Measurements from ENCODE around the gene SEMA6B. TPM values are rescaled to one million over a fixed set of nuclear protein-coding genes. Genes with fewer than 3 reads are reported as not detected.

SEMA6B gene
- total RNA-seq, 1 experiment from 2014 or later, result 5.7 TPM

DNA sequence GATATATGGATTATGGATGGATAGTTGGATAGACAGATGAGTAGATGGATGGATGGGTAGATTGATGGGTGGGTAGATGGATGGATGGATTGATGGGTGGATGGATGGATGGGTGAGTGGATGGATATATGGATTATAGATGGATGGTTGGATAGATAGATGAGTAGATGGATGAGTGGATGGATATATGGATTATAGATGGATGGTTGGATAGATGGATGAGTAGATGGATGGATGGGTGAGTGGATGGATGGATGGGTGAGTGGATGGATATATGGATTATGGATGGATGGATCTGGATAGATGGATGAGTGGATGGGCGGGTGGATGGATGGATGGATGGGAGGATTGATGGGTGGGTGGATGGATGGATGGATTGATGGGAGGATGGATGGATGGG, 43.4 kb upstream of the SEMA6B start:
- intact Hi-C loops (cut with micrococcal nuclease; ENCODE audit: unreplicated experiment), result no loop called here
- Histone ChIP-seq H3K9me3 (ENCODE audit: control insufficient read depth, insufficient read depth, low read depth, low read length) (no peaks in the 10 kb centered on the region), H3K27ac (ENCODE audit: low read length) (no peak overlapping the region), H3K27me3 (ENCODE audit: control insufficient read depth, insufficient read depth, low read length) (no peaks in the 10 kb centered on the region), H3K36me3 (ENCODE audit: control insufficient read depth, insufficient read depth, low read length) (no peaks in the 10 kb centered on the region), H3K4me3 (ENCODE audit: low read depth in 2 of 2, low read length in 2 of 2) (no peak overlapping the region), H3K4me1 (ENCODE audit: control insufficient read depth, insufficient read depth, low read length) (no peaks in the 10 kb centered on the region)
- CTCF ChIA-PET, result no interaction called here
- POLR2A ChIA-PET, result no interaction called here
- in situ Hi-C loops (cut with HindIII; ENCODE audit: low pct_unique_long_range_greater_than_20kb, low sequenced_read_pairs), result no loop called here
- no peak for TF ChIP-seq SIN3A (IDR thresholded peaks at IDR 0.05; ENCODE audit: borderline replicate concordance, insufficient read depth, low read depth, low read length)
- TF ChIP-seq TCF7L2 (IDR thresholded peaks at IDR 0.05; ENCODE audit: low read depth, low read length), result no peak
- TF ChIP-seq POLR2AphosphoS5 (IDR thresholded peaks at IDR 0.05; ENCODE audit: low read depth, low read length), result no peak
- TF ChIP-seq, protein P1, sequence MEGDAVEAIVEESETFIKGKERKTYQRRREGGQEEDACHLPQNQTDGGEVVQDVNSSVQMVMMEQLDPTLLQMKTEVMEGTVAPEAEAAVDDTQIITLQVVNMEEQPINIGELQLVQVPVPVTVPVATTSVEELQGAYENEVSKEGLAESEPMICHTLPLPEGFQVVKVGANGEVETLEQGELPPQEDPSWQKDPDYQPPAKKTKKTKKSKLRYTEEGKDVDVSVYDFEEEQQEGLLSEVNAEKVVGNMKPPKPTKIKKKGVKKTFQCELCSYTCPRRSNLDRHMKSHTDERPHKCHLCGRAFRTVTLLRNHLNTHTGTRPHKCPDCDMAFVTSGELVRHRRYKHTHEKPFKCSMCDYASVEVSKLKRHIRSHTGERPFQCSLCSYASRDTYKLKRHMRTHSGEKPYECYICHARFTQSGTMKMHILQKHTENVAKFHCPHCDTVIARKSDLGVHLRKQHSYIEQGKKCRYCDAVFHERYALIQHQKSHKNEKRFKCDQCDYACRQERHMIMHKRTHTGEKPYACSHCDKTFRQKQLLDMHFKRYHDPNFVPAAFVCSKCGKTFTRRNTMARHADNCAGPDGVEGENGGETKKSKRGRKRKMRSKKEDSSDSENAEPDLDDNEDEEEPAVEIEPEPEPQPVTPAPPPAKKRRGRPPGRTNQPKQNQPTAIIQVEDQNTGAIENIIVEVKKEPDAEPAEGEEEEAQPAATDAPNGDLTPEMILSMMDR (IDR thresholded peaks at IDR 0.05), result no peak
- TF ChIP-seq, protein P2, sequence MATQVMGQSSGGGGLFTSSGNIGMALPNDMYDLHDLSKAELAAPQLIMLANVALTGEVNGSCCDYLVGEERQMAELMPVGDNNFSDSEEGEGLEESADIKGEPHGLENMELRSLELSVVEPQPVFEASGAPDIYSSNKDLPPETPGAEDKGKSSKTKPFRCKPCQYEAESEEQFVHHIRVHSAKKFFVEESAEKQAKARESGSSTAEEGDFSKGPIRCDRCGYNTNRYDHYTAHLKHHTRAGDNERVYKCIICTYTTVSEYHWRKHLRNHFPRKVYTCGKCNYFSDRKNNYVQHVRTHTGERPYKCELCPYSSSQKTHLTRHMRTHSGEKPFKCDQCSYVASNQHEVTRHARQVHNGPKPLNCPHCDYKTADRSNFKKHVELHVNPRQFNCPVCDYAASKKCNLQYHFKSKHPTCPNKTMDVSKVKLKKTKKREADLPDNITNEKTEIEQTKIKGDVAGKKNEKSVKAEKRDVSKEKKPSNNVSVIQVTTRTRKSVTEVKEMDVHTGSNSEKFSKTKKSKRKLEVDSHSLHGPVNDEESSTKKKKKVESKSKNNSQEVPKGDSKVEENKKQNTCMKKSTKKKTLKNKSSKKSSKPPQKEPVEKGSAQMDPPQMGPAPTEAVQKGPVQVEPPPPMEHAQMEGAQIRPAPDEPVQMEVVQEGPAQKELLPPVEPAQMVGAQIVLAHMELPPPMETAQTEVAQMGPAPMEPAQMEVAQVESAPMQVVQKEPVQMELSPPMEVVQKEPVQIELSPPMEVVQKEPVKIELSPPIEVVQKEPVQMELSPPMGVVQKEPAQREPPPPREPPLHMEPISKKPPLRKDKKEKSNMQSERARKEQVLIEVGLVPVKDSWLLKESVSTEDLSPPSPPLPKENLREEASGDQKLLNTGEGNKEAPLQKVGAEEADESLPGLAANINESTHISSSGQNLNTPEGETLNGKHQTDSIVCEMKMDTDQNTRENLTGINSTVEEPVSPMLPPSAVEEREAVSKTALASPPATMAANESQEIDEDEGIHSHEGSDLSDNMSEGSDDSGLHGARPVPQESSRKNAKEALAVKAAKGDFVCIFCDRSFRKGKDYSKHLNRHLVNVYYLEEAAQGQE (IDR thresholded peaks at IDR 0.05; ENCODE audit: insufficient read depth in 1 of 2, low read depth in 2 of 2, low read length in 1 of 2), result no peak
- BruUV-seq (replicated peaks), result no TSS peak
- no peak for ATAC-seq
- no peak for DNase-seq (ENCODE audit: low read depth, low spot score)

DNA sequence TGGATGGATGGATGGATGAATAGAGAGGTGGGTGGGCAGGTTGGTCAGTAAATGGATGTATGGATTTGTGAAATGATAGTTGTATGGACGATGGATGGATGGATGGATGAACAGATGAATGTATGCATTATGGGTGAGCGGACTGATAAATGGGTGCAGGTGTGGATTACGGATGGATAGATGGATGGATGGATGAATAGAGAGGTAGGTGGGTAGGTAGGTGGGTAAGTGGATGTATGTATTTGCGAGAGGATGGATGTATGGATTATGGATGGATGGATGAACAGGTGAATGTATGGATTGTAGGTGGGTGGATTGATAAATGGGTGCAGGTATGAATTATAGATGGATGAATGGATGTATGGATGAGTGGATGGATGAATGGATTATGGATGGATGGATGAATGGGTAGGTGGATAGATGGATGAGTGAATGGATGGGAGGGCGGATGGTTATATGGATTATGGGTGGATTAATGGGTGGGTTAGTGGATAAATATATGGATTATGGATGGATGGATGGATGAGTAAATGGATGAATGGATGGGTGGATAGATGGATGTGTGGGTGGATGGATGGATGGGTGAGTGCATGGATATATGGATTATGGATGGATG, 42.8 kb upstream of the SEMA6B start:
- DNase-seq (ENCODE audit: low read depth, low spot score) (no peak), ATAC-seq (no peak)
- no TSS peak for BruUV-seq (replicated peaks)
- in situ Hi-C loops (cut with HindIII; ENCODE audit: low pct_unique_long_range_greater_than_20kb, low sequenced_read_pairs) (no loop called here), intact Hi-C loops (cut with micrococcal nuclease; ENCODE audit: unreplicated experiment) (no loop called here)
- no peaks in the 10 kb centered on the region for H3K27me3 ChIP-seq (ENCODE audit: control insufficient read depth, insufficient read depth, low read length)
- no peaks in the 10 kb centered on the region for H3K4me1 ChIP-seq (ENCODE audit: control insufficient read depth, insufficient read depth, low read length)
- CTCF ChIA-PET, result no interaction called here
- no peak for TF ChIP-seq SIN3A (IDR thresholded peaks at IDR 0.05; ENCODE audit: borderline replicate concordance, insufficient read depth, low read depth, low read length)
- no peak for TF ChIP-seq TCF7L2 (IDR thresholded peaks at IDR 0.05; ENCODE audit: low read depth, low read length)
- TF ChIP-seq, protein P1 (IDR thresholded peaks at IDR 0.05), result no peak
- TF ChIP-seq, protein P2 (IDR thresholded peaks at IDR 0.05; ENCODE audit: insufficient read depth in 1 of 2, low read depth in 2 of 2, low read length in 1 of 2), result no peak
- no peak for TF ChIP-seq POLR2AphosphoS5 (IDR thresholded peaks at IDR 0.05; ENCODE audit: low read depth, low read length)
- H3K27ac ChIP-seq (ENCODE audit: low read length), result no peak overlapping the region
- H3K36me3 ChIP-seq (ENCODE audit: control insufficient read depth, insufficient read depth, low read length), result no peaks in the 10 kb centered on the region
- H3K9me3 ChIP-seq (ENCODE audit: control insufficient read depth, insufficient read depth, low read depth, low read length), result no peaks in the 10 kb centered on the region
- POLR2A ChIA-PET, result no interaction called here
- H3K4me3 ChIP-seq (ENCODE audit: low read depth in 2 of 2, low read length in 2 of 2), result no peak overlapping the region

Data from Panc1 (cell line).